Measurements from ENCODE around the gene NUCB2.

NUCB2 gene

GRCh38 chr11:17331669-17332068 lies 55.1 kb downstream of the NUCB2 start:
- no peak for DNase-seq (ENCODE audit: low read depth in 1 of 2, low spot score in 1 of 2)

GRCh38 chr11:17333799-17334586 lies 57.5 kb downstream of the NUCB2 start:
- DNase-seq (ENCODE audit: low read depth in 1 of 2, low spot score in 1 of 2), result no peak

GRCh38 chr11:17343257-17343656 lies 66.7 kb downstream of the NUCB2 start:
- DNase-seq (ENCODE audit: low read depth in 1 of 2, low spot score in 1 of 2), result no peak

GRCh38 chr11:17343907-17344306 lies 67.4 kb downstream of the NUCB2 start:
- DNase-seq (ENCODE audit: low read depth in 1 of 2, low spot score in 1 of 2), result peak in 1 of 2 donors; percentile 39

- no peak for DNase-seq (ENCODE audit: low read depth in 1 of 2, low spot score in 1 of 2)
Measured at GRCh38 chr11:17347676-17348075, 71.1 kb downstream of the NUCB2 start.

- DNase-seq (ENCODE audit: low read depth in 1 of 2, low spot score in 1 of 2), result no peak
Measured at GRCh38 chr11:17350455-17351171, 74.1 kb downstream of the NUCB2 start.

GRCh38 chr11:17351172-17351509 lies 74.6 kb downstream of the NUCB2 start:
- DNase-seq (ENCODE audit: low read depth in 1 of 2, low spot score in 1 of 2), result no peak

GRCh38 chr11:17351510-17352176 lies 75.1 kb downstream of the NUCB2 start, which contains the start of gene NCR3LG1:
Gene NCR3LG1 (plus strand): TSS chr11:17351800. CDS start chr11:17351970, 170 bp downstream.
- peak; percentile 37 to 42 for DNase-seq (ENCODE audit: low read depth in 1 of 2, low spot score in 1 of 2)

GRCh38 chr11:17352950-17353820 lies 76.6 kb downstream of the NUCB2 start:
- DNase-seq (ENCODE audit: low read depth in 1 of 2, low spot score in 1 of 2), result peak; percentile 16 to 49

GRCh38 chr11:17353821-17354600 lies 77.5 kb downstream of the NUCB2 start:
- no peak for DNase-seq (ENCODE audit: low read depth in 1 of 2, low spot score in 1 of 2)

GRCh38 chr11:17354601-17354991 lies 78.1 kb downstream of the NUCB2 start:
- peak in 1 of 2 donors; percentile 65 for DNase-seq (ENCODE audit: low read depth in 1 of 2, low spot score in 1 of 2)

- no peak for DNase-seq (ENCODE audit: low read depth in 1 of 2, low spot score in 1 of 2)
Measured at GRCh38 chr11:17366495-17366894, 90.0 kb downstream of the NUCB2 start.

- no peak for DNase-seq (ENCODE audit: low read depth in 1 of 2, low spot score in 1 of 2)
Measured at GRCh38 chr11:17368551-17368950, 92.0 kb downstream of the NUCB2 start.

- no peak for DNase-seq (ENCODE audit: low read depth in 1 of 2, low spot score in 1 of 2)
Measured at GRCh38 chr11:17369094-17369493, 92.6 kb downstream of the NUCB2 start.

- DNase-seq (ENCODE audit: low read depth in 1 of 2, low spot score in 1 of 2), result no peak
Measured at GRCh38 chr11:17369684-17370243, 93.2 kb downstream of the NUCB2 start.

- DNase-seq (ENCODE audit: low read depth in 1 of 2, low spot score in 1 of 2), result no peak
Measured at GRCh38 chr11:17371614-17372013, 95.1 kb downstream of the NUCB2 start.

GRCh38 chr11:17375547-17375946 lies 99.0 kb downstream of the NUCB2 start:
- no peak for DNase-seq (ENCODE audit: low read depth in 1 of 2, low spot score in 1 of 2)

GRCh38 chr11:17376493-17376892 lies 100.0 kb downstream of the NUCB2 start:
- no peak for DNase-seq (ENCODE audit: low read depth in 1 of 2, low spot score in 1 of 2)

- no peak for DNase-seq (ENCODE audit: low read depth in 1 of 2, low spot score in 1 of 2)
Measured at GRCh38 chr11:17378655-17379054, 102.1 kb downstream of the NUCB2 start.
